ENCODE measurements around the gene ANTXR1.

GRCh38 chr2:69138247-69138772, 125.3 kb downstream of the ANTXR1 start:
- TF ChIP-seq, protein P1, sequence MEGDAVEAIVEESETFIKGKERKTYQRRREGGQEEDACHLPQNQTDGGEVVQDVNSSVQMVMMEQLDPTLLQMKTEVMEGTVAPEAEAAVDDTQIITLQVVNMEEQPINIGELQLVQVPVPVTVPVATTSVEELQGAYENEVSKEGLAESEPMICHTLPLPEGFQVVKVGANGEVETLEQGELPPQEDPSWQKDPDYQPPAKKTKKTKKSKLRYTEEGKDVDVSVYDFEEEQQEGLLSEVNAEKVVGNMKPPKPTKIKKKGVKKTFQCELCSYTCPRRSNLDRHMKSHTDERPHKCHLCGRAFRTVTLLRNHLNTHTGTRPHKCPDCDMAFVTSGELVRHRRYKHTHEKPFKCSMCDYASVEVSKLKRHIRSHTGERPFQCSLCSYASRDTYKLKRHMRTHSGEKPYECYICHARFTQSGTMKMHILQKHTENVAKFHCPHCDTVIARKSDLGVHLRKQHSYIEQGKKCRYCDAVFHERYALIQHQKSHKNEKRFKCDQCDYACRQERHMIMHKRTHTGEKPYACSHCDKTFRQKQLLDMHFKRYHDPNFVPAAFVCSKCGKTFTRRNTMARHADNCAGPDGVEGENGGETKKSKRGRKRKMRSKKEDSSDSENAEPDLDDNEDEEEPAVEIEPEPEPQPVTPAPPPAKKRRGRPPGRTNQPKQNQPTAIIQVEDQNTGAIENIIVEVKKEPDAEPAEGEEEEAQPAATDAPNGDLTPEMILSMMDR (IDR thresholded peaks at IDR 0.05), result no peak
- no peak for TF ChIP-seq EP300 (IDR thresholded peaks at IDR 0.05; ENCODE audit: low read depth)
